GM13976 (cell line): Measurements from ENCODE around the gene PKN2.

Experiments used
- DNase-seq: peaks from one replicate; pipeline ENCODE4 v3.0.0; 2012; ENCODE audit warnings: low spot score
- in situ Hi-C: fragments of 300-500 bp; cut with MboI; formaldehyde crosslinking; loops from one replicate; pipeline ENCODE4 v1.12.0; 2022; ENCODE audit warnings: low sequenced_read_pairs, mixed read lengths, inconsistent platforms; ENCODE audit not compliant: unreplicated experiment
- TF ChIP-seq, protein P1 (sequence below): IDR thresholded peaks from 2 replicates; pipeline ENCODE4 v1.5.1; 2012; ENCODE audit warnings: borderline replicate concordance, mild to moderate bottlenecking; ENCODE audit not compliant: insufficient read depth; ENCODE audit errors: extremely low read depth, missing control alignments, control extremely low read depth

PKN2 gene

DNA sequence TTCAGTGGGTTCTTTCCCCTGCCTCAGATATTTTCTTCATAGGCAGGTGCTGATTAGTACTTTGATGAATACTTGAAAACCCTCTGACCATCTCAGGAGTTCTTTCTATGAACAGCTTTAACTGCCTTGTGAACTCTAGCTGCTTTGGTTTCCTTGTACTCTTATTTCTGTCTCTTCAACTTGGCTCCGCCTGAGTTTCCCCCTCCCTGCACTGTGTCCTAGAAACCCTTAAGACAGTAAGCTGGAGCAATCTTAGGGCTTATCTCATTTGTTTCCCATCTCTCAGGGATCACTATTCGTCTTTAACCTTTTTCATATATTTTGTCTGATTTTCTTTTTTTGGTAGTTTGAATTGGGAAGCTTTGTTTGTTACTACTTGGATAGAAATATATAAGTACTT lies 99.1 kb downstream of the PKN2 start:
- no peak for DNase-seq

DNA sequence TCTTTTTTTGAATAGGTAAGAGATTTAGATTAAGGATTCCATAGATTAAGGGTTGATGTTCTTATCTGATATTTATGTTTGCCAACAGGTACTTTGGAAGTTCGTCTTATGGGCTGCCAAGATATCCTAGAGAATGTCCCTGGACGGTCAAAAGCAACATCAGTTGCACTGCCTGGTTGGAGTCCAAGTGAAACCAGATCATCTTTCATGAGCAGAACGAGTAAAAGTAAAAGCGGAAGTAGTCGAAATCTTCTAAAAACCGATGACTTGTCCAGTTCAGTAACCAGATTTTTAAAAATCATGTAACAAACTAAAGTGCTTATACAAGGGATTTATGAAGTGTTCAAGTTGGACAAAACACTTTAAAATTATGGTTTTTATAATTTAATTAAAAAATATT lies 100.5 kb downstream of the PKN2 start:
- TF ChIP-seq, protein P1, sequence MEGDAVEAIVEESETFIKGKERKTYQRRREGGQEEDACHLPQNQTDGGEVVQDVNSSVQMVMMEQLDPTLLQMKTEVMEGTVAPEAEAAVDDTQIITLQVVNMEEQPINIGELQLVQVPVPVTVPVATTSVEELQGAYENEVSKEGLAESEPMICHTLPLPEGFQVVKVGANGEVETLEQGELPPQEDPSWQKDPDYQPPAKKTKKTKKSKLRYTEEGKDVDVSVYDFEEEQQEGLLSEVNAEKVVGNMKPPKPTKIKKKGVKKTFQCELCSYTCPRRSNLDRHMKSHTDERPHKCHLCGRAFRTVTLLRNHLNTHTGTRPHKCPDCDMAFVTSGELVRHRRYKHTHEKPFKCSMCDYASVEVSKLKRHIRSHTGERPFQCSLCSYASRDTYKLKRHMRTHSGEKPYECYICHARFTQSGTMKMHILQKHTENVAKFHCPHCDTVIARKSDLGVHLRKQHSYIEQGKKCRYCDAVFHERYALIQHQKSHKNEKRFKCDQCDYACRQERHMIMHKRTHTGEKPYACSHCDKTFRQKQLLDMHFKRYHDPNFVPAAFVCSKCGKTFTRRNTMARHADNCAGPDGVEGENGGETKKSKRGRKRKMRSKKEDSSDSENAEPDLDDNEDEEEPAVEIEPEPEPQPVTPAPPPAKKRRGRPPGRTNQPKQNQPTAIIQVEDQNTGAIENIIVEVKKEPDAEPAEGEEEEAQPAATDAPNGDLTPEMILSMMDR: no peak

More for the DNA sequence above, 99.1 kb downstream of the PKN2 start:
- TF ChIP-seq, protein P1: no peak
- in situ Hi-C loops: no loop called here

DNA sequence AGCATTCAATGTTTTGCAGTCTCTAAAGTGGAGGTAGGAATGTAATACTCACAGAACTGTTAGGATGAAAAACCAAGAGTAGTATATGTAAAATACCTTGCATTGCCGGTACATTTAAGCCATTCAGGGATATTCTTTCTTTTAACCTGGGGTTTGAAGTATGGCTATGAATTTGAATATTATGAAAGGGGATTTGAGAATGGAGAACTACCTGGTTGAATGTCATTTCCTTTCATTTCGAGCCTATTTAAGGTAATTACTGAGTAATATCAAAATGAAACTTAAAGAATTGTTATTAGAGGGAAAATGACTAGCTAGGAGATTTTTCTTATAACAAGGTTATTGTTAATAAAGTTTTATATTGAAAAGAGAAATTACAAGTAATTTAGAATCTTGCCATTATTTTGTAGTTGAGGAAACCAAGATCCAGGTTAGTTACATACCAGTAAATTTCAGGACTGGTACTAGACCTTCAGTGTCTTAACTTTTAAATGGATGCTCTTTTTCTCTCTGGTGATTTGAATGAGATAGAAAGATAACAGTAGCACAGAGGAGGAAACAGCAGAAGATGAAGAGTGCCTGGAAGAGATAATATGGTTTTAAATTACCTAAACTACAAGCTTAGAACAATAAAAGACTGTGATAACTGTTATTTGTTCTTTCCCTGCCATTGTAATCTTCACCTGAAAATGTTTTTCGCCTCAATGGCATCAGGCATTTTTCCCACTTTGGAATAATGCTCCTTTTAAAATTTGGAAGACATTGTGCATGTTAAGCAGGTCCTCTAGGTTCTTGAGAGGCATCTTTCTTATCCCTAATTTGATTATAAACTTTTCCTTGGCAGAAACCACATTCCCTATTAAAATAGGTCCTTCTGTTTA lies 103.2 kb downstream of the PKN2 start:
- DNase-seq: no peak
- TF ChIP-seq, protein P1: no peak
- in situ Hi-C loops: no loop called here

More for the DNA sequence above, 100.5 kb downstream of the PKN2 start:
- no peak for DNase-seq
- in situ Hi-C loops: no loop called here

DNA sequence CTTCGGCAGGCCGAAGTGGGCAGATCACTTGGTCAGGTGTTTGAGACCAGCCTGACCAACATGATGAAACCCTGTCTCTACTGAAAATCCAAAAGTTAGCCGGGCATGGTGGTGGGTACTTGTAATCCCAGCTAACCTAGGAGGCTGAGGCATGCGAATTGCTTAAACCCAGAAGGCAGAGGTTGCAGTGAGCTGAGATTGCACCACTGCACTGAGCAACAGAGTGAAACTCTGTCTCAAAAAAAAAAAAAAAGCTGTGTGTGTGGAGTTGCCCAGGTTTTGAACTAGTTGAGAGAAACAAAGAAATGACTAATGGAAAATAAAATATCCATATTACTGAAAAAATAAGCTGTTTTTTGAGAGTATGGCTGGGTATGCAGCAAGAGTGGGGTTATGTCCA lies 107.1 kb downstream of the PKN2 start:
- TF ChIP-seq, protein P1: no peak
- DNase-seq: no peak
- in situ Hi-C loops: no loop called here

DNA sequence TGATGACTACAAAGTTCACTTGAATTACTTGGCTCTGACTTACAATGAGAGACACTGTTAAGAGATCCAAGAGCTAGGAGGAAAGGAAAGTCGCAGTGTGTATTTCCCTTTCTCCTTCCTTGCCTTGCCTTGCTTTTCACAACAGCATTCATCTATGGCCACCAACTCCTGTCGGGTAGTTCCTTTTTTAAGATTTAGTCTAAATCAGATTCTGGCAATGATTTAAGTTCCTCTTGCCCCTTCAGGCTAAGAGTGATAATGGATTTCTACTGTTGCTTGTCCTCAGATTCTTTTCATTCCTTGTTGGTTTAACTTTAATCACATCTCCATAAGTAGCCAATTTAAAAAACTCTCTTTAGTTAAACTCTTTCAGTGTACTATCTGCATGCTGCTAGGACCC lies 115.4 kb downstream of the PKN2 start:
- TF ChIP-seq, protein P1: no peak
- in situ Hi-C loops: no loop called here
- no peak for DNase-seq

DNA sequence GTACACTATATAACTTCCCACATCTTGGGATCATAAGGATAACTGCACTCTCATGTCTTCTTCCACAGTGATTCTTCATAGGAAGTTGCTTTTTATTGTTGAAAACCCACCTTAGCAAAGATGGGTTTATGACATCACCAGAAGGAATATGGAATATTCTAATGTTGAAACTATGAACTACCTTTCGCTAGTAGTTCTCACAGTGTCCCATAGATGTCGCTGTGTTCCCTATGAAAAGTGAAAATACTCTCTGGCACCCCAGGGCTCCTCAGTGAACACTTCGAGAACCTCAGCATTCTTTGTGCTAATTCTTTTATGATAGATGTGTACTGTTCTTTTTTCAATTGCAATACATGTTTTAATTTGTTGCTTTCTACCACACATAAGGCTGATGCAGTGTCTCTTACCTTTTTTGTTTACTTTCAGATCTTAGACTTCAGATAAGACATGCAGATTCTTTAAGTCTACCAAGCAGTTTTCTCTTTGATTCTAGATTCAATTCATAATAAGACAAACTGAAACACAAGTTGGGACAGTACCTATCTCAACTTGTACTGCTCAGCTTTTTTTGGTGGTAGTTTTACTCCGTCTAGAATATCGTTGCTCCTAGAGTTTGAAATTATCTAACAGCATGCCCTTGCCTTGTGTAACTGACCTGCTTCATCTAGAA lies 116.4 kb downstream of the PKN2 start:
- in situ Hi-C loops: no loop called here
- DNase-seq: no peak
- TF ChIP-seq, protein P1: no peak
